Measurements from ENCODE around the gene AMBRA1. TPM values are rescaled to one million over a fixed set of nuclear protein-coding genes. Genes with fewer than 3 reads are reported as not detected.

The AMBRA1 gene
- total and polyA plus RNA-seq, 11 donors = 5.6 to 23.5 (median 16.2) TPM

- Histone ChIP-seq H3K27ac (no peak overlapping the region), H3K4me3 (no peak overlapping the region), H3K9me3 (peaks cover 0 to 5% (median 0%) of the 10 kb centered on the region in 12 donors), H3K36me3 (peaks cover 0 to 3% (median 0%) of the 10 kb centered on the region in 9 donors), H3K4me1 (peaks cover 0 to 6% (median 0%) of the 10 kb centered on the region in 12 donors), H3K27me3 (no peaks in the 10 kb centered on the region)
- intact Hi-C loops (cut with DNase I) = no loop called here
- no peak for ATAC-seq
- no peak for DNase-seq
- WGBS, 4 donors = 93 to 96% (median 95%) methylated on average over 5 of the region's 5 CpGs
- TF ChIP-seq POLR2A (IDR thresholded peaks at IDR 0.05) (no peak), CTCF (IDR thresholded peaks at IDR 0.05) (no peak)
Observed at GRCh38 chr11:46582588-46582987, 11.2 kb downstream of the AMBRA1 start.

- H3K9me3 ChIP-seq = no peaks in the 10 kb centered on the region
- peaks cover 0 to 15% (median 7%) of the 10 kb centered on the region in 12 donors for H3K4me1 ChIP-seq
- no peaks in the 10 kb centered on the region for H3K36me3 ChIP-seq
- intact Hi-C loops (cut with DNase I) = no loop called here
- no peak overlapping the region for H3K27ac ChIP-seq
- WGBS, 4 donors = 95 to 100% (median 98%) methylated on average over 1 of the region's 1 CpG
- DNase-seq = no peak
- H3K4me3 ChIP-seq = no peak overlapping the region
- no peak for ATAC-seq
- H3K27me3 ChIP-seq = no peaks in the 10 kb centered on the region
- no peak for TF ChIP-seq CTCF (IDR thresholded peaks at IDR 0.05)
- TF ChIP-seq POLR2A (IDR thresholded peaks at IDR 0.05) = no peak
Observed at GRCh38 chr11:46577058-46577457, 16.8 kb downstream of the AMBRA1 start.

- no peak for DNase-seq
- ATAC-seq = no peak
- Histone ChIP-seq H3K4me1 (peaks cover 0 to 30% (median 16%) of the 10 kb centered on the region in 12 donors), H3K36me3 (no peaks in the 10 kb centered on the region), H3K27ac (no peak overlapping the region), H3K9me3 (no peaks in the 10 kb centered on the region), H3K4me3 (no peak overlapping the region), H3K27me3 (no peaks in the 10 kb centered on the region)
- intact Hi-C loops (cut with DNase I) = no loop called here
- no peak for TF ChIP-seq POLR2A (IDR thresholded peaks at IDR 0.05)
- TF ChIP-seq CTCF (IDR thresholded peaks at IDR 0.05) = no peak
- 8 to 19% (median 9%) methylated on average over 1 of the region's 1 CpG for WGBS, 4 donors
Observed at GRCh38 chr11:46574656-46575055, 19.2 kb downstream of the AMBRA1 start.

GRCh38 chr11:46570790-46571398 is 22.9 kb downstream of the AMBRA1 start:
- intact Hi-C loops (cut with DNase I) = no loop called here
- H3K4me3 ChIP-seq = no peak overlapping the region
- TF ChIP-seq CTCF (IDR thresholded peaks at IDR 0.05) (no peak), POLR2A (IDR thresholded peaks at IDR 0.05) (no peak)
- no peaks in the 10 kb centered on the region for H3K36me3 ChIP-seq
- ATAC-seq (no peak), DNase-seq (no peak)
- H3K4me1 ChIP-seq = peaks cover 0 to 29% (median 13%) of the 10 kb centered on the region in 12 donors
- no peaks in the 10 kb centered on the region for H3K27me3 ChIP-seq
- no peak overlapping the region for H3K27ac ChIP-seq
- no peaks in the 10 kb centered on the region for H3K9me3 ChIP-seq
- 51 to 56% (median 52%) methylated on average over 2 of the region's 2 CpGs for WGBS, 4 donors
